K562 (cell line): ENCODE results near the gene C1QTNF7. TPM values are rescaled to one million over a fixed set of nuclear protein-coding genes. Genes with fewer than 3 reads are reported as not detected.
A peak's percentile ranks its signal among the peaks of the same experiment; 100 is the strongest.

Source experiments
- ATAC-seq: fragments of 200-7000 bp; cut with Tn5 transposase; 3 replicates; pipeline ENCODE4 v1.9.1; 2020; ENCODE audit warnings: moderate library complexity
- BruUV-seq: library from RNA; stranded (reverse); fragments of 400-500 nt; replicated peaks from 2 replicates; lab custom pipeline; 2021; lab: Mats Ljungman, UMichigan
- CTCF ChIA-PET: fragments of 300-600 bp; formaldehyde crosslinking; extraction: SDS; loops from one replicate; lab custom pipeline; 2021; ENCODE audit warnings: low intra/inter-chr PET ratio; lab: Yijun Ruan, JAX
- POLR2A ChIA-PET: fragments of 300-600, 350-650 bp; sonication (Branson Sonifier 250); formaldehyde crosslinking; extraction: SDS; loops from one replicate; lab custom pipeline; 2021; ENCODE audit warnings: antibody characterized with exemption, inconsistent platforms; lab: Yijun Ruan, JAX
- DNase-seq, 4 experiments: peaks; one replicate each; pipeline versions ENCODE4 v3.0.0 to v3.0.0-alpha.2; 2011 to 2018; ENCODE audit warnings: low spot score in 3 of 4, mixed read lengths in 3 of 4; ENCODE audit errors: extremely low read depth in 1 of 4
- FAIRE-seq: peaks from 2 replicates; lab custom pipeline; 2011; peaks lifted over from hg19 to GRCh38; lab: Jason Lieb, UNC
- H2AFZ ChIP-seq: 2 replicates; pipeline ENCODE4 v1.6.0; 2011; ENCODE audit warnings: low read depth, low read length, control low read depth, inconsistent platforms
- H3K27ac ChIP-seq: fragments of 200-600 bp; 3 replicates; pipeline ENCODE4 v1.8.0; 2011; ENCODE audit warnings: low read depth, mild to moderate bottlenecking, control low read depth, inconsistent platforms, low read length, moderate library complexity, mixed read lengths; ENCODE audit errors: extremely low read depth
- H3K27me3 ChIP-seq, 2 experiments: fragments of 300-600 bp in 1 of 2; 2 replicates in 1 of 2; 3 replicates in 1 of 2; pipeline versions ENCODE4 v1.6.0 to v1.8.0; 2011; ENCODE audit warnings: inconsistent platforms in 2 of 2, low read length in 2 of 2, mild to moderate bottlenecking in 1 of 2, mixed read lengths in 1 of 2, moderate library complexity in 1 of 2; ENCODE audit not compliant: control insufficient read depth in 2 of 2, insufficient read depth in 2 of 2
- H3K36me3 ChIP-seq: fragments of 300-600 bp; 3 replicates; pipeline ENCODE4 v1.8.0; 2011; ENCODE audit warnings: mild to moderate bottlenecking, low read length, inconsistent platforms; ENCODE audit not compliant: control insufficient read depth, insufficient read depth
- H3K4me1 ChIP-seq, 2 experiments: fragments of 200-600 bp in 1 of 2; replicated peaks in 1 of 2; 2 replicates in 1 of 2; 3 replicates in 1 of 2; pipeline versions ENCODE4 v1.5.1 to v1.8.0; 2011; ENCODE audit warnings: inconsistent platforms in 2 of 2, low read length in 2 of 2, mild to moderate bottlenecking in 1 of 2, mixed read lengths in 1 of 2, moderate library complexity in 1 of 2; ENCODE audit not compliant: control insufficient read depth in 2 of 2, insufficient read depth in 2 of 2
- H3K4me2 ChIP-seq: 2 replicates; pipeline ENCODE4 v1.6.1; 2011; ENCODE audit warnings: low read length, control low read depth, inconsistent platforms, mixed read lengths; ENCODE audit not compliant: insufficient read depth
- H3K4me3 ChIP-seq: fragments of 200-600 bp; sonication (generic), shearing (Covaris generic); 2 replicates; pipeline ENCODE4 v1.5.1; 2016; ENCODE audit warnings: control low read depth, inconsistent platforms
- H3K79me2 ChIP-seq: fragments of 200-600 bp; 3 replicates; pipeline ENCODE4 v1.8.0; 2011; ENCODE audit warnings: low read length, inconsistent platforms; ENCODE audit not compliant: control insufficient read depth, insufficient read depth
- H3K9ac ChIP-seq, 2 experiments: 2 replicates each; pipeline versions ENCODE4 v1.6.0 to v1.6.1; 2011; ENCODE audit warnings: low read depth in 2 of 2, low read length in 2 of 2, control low read depth in 1 of 2, inconsistent platforms in 1 of 2, mild to moderate bottlenecking in 1 of 2, mixed read lengths in 1 of 2; ENCODE audit not compliant: insufficient read depth in 1 of 2
- H3K9me1 ChIP-seq: one replicate; pipeline ENCODE4 v1.6.0; 2011; ENCODE audit warnings: inconsistent platforms, mild to moderate bottlenecking, low read length, moderate library complexity; ENCODE audit not compliant: control insufficient read depth, insufficient read depth
- H3K9me3 ChIP-seq: replicated peaks from 2 replicates; pipeline ENCODE4 v1.5.1; 2011; ENCODE audit warnings: low read depth, low read length, inconsistent platforms; ENCODE audit not compliant: control insufficient read depth, insufficient read depth
- H4K20me1 ChIP-seq: replicated peaks from 2 replicates; pipeline ENCODE4 v1.6.1; 2011; ENCODE audit warnings: low read length, inconsistent platforms, mixed read lengths; ENCODE audit not compliant: control insufficient read depth, insufficient read depth
- ATF4 ChIP-seq: fragments of 450-650 bp; formaldehyde crosslinking; IDR thresholded peaks from 2 replicates; pipeline ENCODE4 v1.4.0; 2022; ENCODE audit warnings: mild to moderate bottlenecking, moderate library complexity
- CTCF ChIP-seq, 3 experiments: IDR thresholded peaks in 2 of 3; conservative IDR thresholded peaks in 1 of 3; 2 replicates each; pipeline ENCODE4 v1.5.1; 2011 to 2012; ENCODE audit warnings: low read length in 3 of 3, mild to moderate bottlenecking in 3 of 3, control low read depth in 2 of 3, improper control_type of control experiment in 1 of 3, inconsistent platforms in 1 of 3, low read depth in 1 of 3, mixed read lengths in 1 of 3, moderate library complexity in 1 of 3; ENCODE audit not compliant: insufficient read depth in 2 of 3
- DEAF1 ChIP-seq: fragments of 450-650 bp; formaldehyde crosslinking; IDR thresholded peaks from 2 replicates; pipeline ENCODE4 v1.4.0; 2020; ENCODE audit warnings: mild to moderate bottlenecking, moderate library complexity
- E2F8 ChIP-seq: fragments of 450-650 bp; IDR thresholded peaks from 2 replicates; pipeline ENCODE4 v1.7.1; 2018; ENCODE audit warnings: mild to moderate bottlenecking, low read depth; ENCODE audit not compliant: partially characterized antibody
- GTF2B ChIP-seq: IDR thresholded peaks from 2 replicates; pipeline ENCODE4 v1.6.1; 2011; ENCODE audit not compliant: insufficient read length; ENCODE audit errors: extremely low read depth
- SMC3 ChIP-seq: conservative IDR thresholded peaks from 2 replicates; pipeline ENCODE4 v1.6.1; 2011; ENCODE audit warnings: low read depth, low read length, improper control_type of control experiment; ENCODE audit not compliant: insufficient read depth
- TAF7 ChIP-seq: fragments of 450-650 bp; IDR thresholded peaks from 2 replicates; pipeline ENCODE4 v1.6.1; 2016; ENCODE audit warnings: missing genetic modification characterization, missing compliant biosample characterization
- ZNF639 ChIP-seq, 2 experiments: fragments of 200-800 bp in 1 of 2; sonication (Bioruptor generic) in 1 of 2; sonication (generic) in 1 of 2; formaldehyde crosslinking in 1 of 2; IDR thresholded peaks in 1 of 2; conservative IDR thresholded peaks in 1 of 2; 2 replicates each; pipeline versions ENCODE4 v1.5.0 to v1.6.1; 2016 to 2020; ENCODE audit warnings: missing compliant biosample characterization in 1 of 2, missing genetic modification characterization in 1 of 2, missing genetic modification reagents in 1 of 2
- WGBS: fragments of 100-300 bp; shearing (Covaris generic); methylation state at CpG from one replicate; pipeline ENCODE4 v1.1.6; 2016; ENCODE audit warnings: low coverage, mixed read lengths; ENCODE audit not compliant: insufficient coverage; ENCODE audit errors: missing lambda C conversion rate; 5-methylcytosine and 5-hydroxymethylcytosine counted together
- in situ Hi-C: fragments of 300-500 bp; cut with MboI; formaldehyde crosslinking; loops from 4 replicates; pipeline ENCODE4 v1.15.0; 2018; ENCODE audit warnings: inconsistent platforms, mixed read lengths
- intact Hi-C: fragments of 100-400 bp; cut with micrococcal nuclease; formaldehyde crosslinking; loops from 2 replicates; pipeline ENCODE4 v1.14.2; 2022
- polyA plus RNA-seq, 8 experiments: library from polyadenylated mRNA; depleted of rRNA in 4 of 8; stranded (reverse) in 5 of 8; unstranded in 3 of 8; fragments of >200 nt; fragmentation: Nextera tagmentation in 2 of 8; fragmentation: Illumina TruSeq in 1 of 8; extraction: Ambion mirVana in 2 of 8; extraction: Trizol in 1 of 8; gene quantifications; 2 replicates each; pipeline versions ENCODE4 v1.2.1 to v1.2.3, GENCODE V29; 2011 to 2014; ENCODE audit warnings: inconsistent platforms in 1 of 8, missing spikeins in 1 of 8
- total RNA-seq, 7 experiments: library from RNA; depleted of rRNA in 6 of 7; stranded (reverse); fragments of >200 nt in 6 of 7; fragmentation: Illumina TruSeq in 2 of 7; extraction: Trizol in 2 of 7; gene quantifications; 2 replicates each; pipeline versions ENCODE4 v1.2.1 to v1.2.3, GENCODE V29; 2011 to 2021; ENCODE audit warnings: low replicate concordance in 1 of 7

Gene C1QTNF7
- total and polyA plus RNA-seq, 9 of the 15 experiments (the other 6 are each of a cell fraction or from before 2014, with no cell fraction given): not detected

GRCh38 chr4:15457406-15458201 lies 29.8 kb downstream of the C1QTNF7 start:
- ChIA-PET POLR2A (interaction anchor here (0.7 kb wide), 1 partner anchor 42 kb away, joined by 3 read pairs; no protein-coding TSS in a partner anchor), CTCF (interaction anchor here (0.8 to 1.3 kb wide), 3 partner anchors 219 to 1801 kb away, joined by 3 to 7 read pairs (median 3); no protein-coding TSS in a partner anchor)
- no peak overlapping the region for H3K4me2 ChIP-seq
- FAIRE-seq: peak; percentile 87
- no peak overlapping the region for H3K4me3 ChIP-seq
- peak; percentile 27 to 37 (median 30) for DNase-seq
- BruUV-seq: no TSS peak
- no peaks in the 10 kb centered on the region for H3K79me2 ChIP-seq
- no peaks in the 10 kb centered on the region for H3K4me1 ChIP-seq
- no peak overlapping the region for H3K9ac ChIP-seq
- WGBS: 2% methylated on average over 7 of the region's 7 CpGs
- H2AFZ ChIP-seq: no peak overlapping the region
- H3K9me1 ChIP-seq: no peaks in the 10 kb centered on the region
- no peaks in the 10 kb centered on the region for H3K9me3 ChIP-seq
- in situ Hi-C loops: loop anchor here (10.0 kb wide), 1 partner anchor 223 kb away; no protein-coding TSS in a partner anchor
- no peaks in the 10 kb centered on the region for H3K27me3 ChIP-seq
- H3K27ac ChIP-seq: no peak overlapping the region
- H3K36me3 ChIP-seq: no peaks in the 10 kb centered on the region
- intact Hi-C loops: loop anchor here (2.0 kb wide), 3 partner anchors 65 to 1801 kb away; no protein-coding TSS in a partner anchor
- H4K20me1 ChIP-seq: no peaks in the 10 kb centered on the region
- peak; percentile 86 for ATAC-seq
- TF ChIP-seq SMC3: 0 out of 2 replicates have a peak, but pooled peaks have one; percentile 27
- TF ChIP-seq GTF2B: no peak
- TF ChIP-seq ZNF639 (CRISPR knock-in tag; conservative IDR thresholded peaks at IDR 0.05 in 1 of 2, IDR thresholded peaks at IDR 0.05 in 1 of 2): no peak
- TF ChIP-seq CTCF (IDR thresholded peaks at IDR 0.05 in 2 of 3, conservative IDR thresholded peaks at IDR 0.05 in 1 of 3; ENCODE audit: insufficient read depth in 2 of 3, low read depth in 1 of 3, low read length in 3 of 3): peak; percentile 42 to 79 (median 66); a peak in 5 of 6 replicates
- 0 out of 2 replicates have a peak, but pooled peaks have one; percentile 28 for TF ChIP-seq DEAF1 (CRISPR knock-in tag)
- TF ChIP-seq ATF4 (CRISPR knock-in tag): no peak
- TF ChIP-seq E2F8: no peak
- TF ChIP-seq TAF7: no peak
